Ascending aorta (tissue), 2 donors: ENCODE measurements around the gene PLCG2. TPM values are rescaled to one million over a fixed set of nuclear protein-coding genes. Genes with fewer than 3 reads are reported as not detected.

Experiments
- DNase-seq, 2 donors: peaks; one replicate each; pipeline ENCODE4 v3.0.0-alpha.2; 2019; ENCODE audit warnings: low spot score in 2 of 2
- H3K27ac ChIP-seq, 2 donors: fragments of 200-600 bp; sonication (generic); one replicate each; pipeline ENCODE4 v1.5.1; 2016 to 2017; ENCODE audit warnings: mild to moderate bottlenecking in 1 of 2
- H3K27me3 ChIP-seq: fragments of 200-600 bp; sonication (generic); one replicate; pipeline ENCODE4 v1.5.1; 2017
- H3K36me3 ChIP-seq, 2 donors: fragments of 200-600 bp; sonication (generic); one replicate each; pipeline ENCODE4 v1.5.1; 2016
- H3K4me1 ChIP-seq, 2 donors: fragments of 200-600 bp; sonication (generic); one replicate each; pipeline ENCODE4 v1.5.1; 2016 to 2017; ENCODE audit warnings: mild to moderate bottlenecking in 1 of 2
- H3K4me3 ChIP-seq, 2 donors: fragments of 200-600 bp; sonication (generic); one replicate each; pipeline ENCODE4 v1.5.1; 2016 to 2017; ENCODE audit warnings: mild to moderate bottlenecking in 1 of 2
- H3K9me3 ChIP-seq, 2 donors: fragments of 200-600 bp; sonication (generic); one replicate each; pipeline ENCODE4 v1.5.1; 2016
- intact Hi-C: fragments of 100-400 bp; cut with DNase I; formaldehyde crosslinking; loops from one replicate; pipeline ENCODE4 v1.15.1; 2023
- total RNA-seq: library from RNA; depleted of rRNA; stranded (reverse); fragments of >200 nt; gene quantifications from one replicate; pipeline ENCODE4 v1.1.0, GENCODE V29; 2016
- TF ChIP-seq, protein P1 (sequence below), 3 experiments: fragments of 200-600 bp in 2 of 3; fragments of 450-650 bp in 1 of 3; sonication (generic) in 2 of 3; IDR thresholded peaks; one replicate each; pipeline ENCODE4 v1.5.1; 2016 to 2019; ENCODE audit warnings: antibody characterized with exemption in 3 of 3, mild to moderate bottlenecking in 1 of 3, moderate library complexity in 1 of 3

PLCG2 gene
- total RNA-seq, 1 donor from 2014 or later: 34.2 TPM

DNA sequence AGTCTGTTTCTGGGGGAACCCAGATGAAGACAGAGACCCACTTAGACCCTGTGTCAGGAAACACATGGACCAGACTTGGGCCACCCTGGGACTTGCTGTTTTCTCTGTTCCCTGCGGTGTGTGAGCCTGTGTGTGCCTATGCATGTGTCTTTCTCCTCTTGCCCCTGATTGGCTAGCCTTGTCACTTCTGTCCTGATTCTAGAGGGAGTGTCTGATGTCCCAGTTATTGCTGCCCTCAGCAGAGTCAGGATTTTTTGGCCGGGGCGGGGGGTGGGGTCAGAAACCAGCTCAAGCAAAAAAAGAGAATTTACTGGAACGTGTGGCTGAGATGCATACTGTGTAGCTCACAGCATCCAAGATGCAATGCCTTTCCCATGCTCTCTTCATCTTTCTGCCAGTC is 30.5 kb downstream of the PLCG2 start:
- Histone ChIP-seq H3K36me3 (no peaks in the 10 kb centered on the region), H3K4me3 (no peak overlapping the region), H3K27me3 (no peaks in the 10 kb centered on the region), H3K4me1 (no peaks in the 10 kb centered on the region), H3K9me3 (no peaks in the 10 kb centered on the region), H3K27ac (no peak overlapping the region)
- intact Hi-C loops: no loop called here
- TF ChIP-seq, protein P1, sequence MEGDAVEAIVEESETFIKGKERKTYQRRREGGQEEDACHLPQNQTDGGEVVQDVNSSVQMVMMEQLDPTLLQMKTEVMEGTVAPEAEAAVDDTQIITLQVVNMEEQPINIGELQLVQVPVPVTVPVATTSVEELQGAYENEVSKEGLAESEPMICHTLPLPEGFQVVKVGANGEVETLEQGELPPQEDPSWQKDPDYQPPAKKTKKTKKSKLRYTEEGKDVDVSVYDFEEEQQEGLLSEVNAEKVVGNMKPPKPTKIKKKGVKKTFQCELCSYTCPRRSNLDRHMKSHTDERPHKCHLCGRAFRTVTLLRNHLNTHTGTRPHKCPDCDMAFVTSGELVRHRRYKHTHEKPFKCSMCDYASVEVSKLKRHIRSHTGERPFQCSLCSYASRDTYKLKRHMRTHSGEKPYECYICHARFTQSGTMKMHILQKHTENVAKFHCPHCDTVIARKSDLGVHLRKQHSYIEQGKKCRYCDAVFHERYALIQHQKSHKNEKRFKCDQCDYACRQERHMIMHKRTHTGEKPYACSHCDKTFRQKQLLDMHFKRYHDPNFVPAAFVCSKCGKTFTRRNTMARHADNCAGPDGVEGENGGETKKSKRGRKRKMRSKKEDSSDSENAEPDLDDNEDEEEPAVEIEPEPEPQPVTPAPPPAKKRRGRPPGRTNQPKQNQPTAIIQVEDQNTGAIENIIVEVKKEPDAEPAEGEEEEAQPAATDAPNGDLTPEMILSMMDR (IDR thresholded peaks at IDR 0.05): no peak
- DNase-seq: no peak

DNA sequence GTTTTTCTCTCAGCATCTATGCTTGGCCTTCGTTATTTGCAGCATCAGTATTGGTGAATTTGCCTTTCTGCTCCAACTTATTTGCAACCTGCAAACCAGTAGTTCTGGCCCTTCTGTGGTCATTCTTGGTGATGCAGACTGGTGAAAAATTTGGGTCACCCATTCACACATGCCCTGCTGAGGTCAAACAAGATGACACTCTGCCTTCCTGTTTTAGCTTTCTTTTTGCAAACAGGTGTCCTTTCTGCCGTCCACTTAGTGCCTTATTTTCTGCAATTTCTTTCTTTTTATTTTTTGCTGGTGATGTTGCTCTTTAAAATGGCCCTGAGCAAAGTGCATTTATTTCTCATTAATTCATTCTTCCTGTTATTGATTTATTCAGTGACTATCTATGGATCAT is 31.3 kb downstream of the PLCG2 start:
- Histone ChIP-seq H3K9me3 (no peaks in the 10 kb centered on the region), H3K27ac (no peak overlapping the region), H3K27me3 (no peaks in the 10 kb centered on the region), H3K36me3 (no peaks in the 10 kb centered on the region), H3K4me1 (no peaks in the 10 kb centered on the region), H3K4me3 (no peak overlapping the region)
- TF ChIP-seq, protein P1 (IDR thresholded peaks at IDR 0.05): no peak
- intact Hi-C loops: no loop called here
- no peak for DNase-seq

- no peak for DNase-seq
- Histone ChIP-seq H3K36me3 (no peaks in the 10 kb centered on the region), H3K27ac (no peak overlapping the region), H3K4me1 (no peaks in the 10 kb centered on the region), H3K4me3 (no peak overlapping the region), H3K9me3 (no peaks in the 10 kb centered on the region), H3K27me3 (no peaks in the 10 kb centered on the region)
- intact Hi-C loops: no loop called here
- TF ChIP-seq, protein P1 (IDR thresholded peaks at IDR 0.05): no peak
Measured at GRCh38 chr16:81810894-81811538, 31.9 kb downstream of the PLCG2 start.

DNA sequence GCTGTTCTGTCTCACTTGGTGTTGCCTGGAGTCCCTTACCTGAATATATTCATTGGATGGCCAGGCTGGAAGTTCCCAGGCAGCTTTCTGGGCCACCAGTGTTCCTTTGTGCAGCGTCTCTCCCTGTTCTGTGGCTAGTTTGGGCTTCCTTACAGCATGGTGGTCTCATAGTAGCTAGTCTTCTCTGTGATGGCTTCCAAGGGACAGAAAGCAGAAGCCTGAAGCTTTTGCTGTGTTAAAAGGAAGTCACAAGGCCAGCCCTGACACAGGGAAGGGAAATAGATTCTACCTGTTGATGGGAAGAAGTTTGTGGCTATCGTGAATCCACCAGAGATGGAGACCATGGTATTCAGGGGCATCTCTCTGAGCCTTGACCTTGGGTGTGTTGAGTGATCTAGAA is 34.6 kb downstream of the PLCG2 start:
- DNase-seq: no peak
- intact Hi-C loops: no loop called here
- no peaks in the 10 kb centered on the region for H3K9me3 ChIP-seq
- H3K4me3 ChIP-seq: no peak overlapping the region
- H3K27ac ChIP-seq: no peak overlapping the region
- no peaks in the 10 kb centered on the region for H3K36me3 ChIP-seq
- no peaks in the 10 kb centered on the region for H3K27me3 ChIP-seq
- H3K4me1 ChIP-seq: no peaks in the 10 kb centered on the region
- TF ChIP-seq, protein P1 (IDR thresholded peaks at IDR 0.05): no peak

- no peaks in the 10 kb centered on the region for H3K27me3 ChIP-seq
- DNase-seq: no peak
- H3K4me3 ChIP-seq: no peak overlapping the region
- intact Hi-C loops: no loop called here
- TF ChIP-seq, protein P1 (IDR thresholded peaks at IDR 0.05): no peak
- no peak overlapping the region for H3K27ac ChIP-seq
- H3K36me3 ChIP-seq: no peaks in the 10 kb centered on the region
- no peaks in the 10 kb centered on the region for H3K4me1 ChIP-seq
- H3K9me3 ChIP-seq: no peaks in the 10 kb centered on the region
Measured at GRCh38 chr16:81814751-81815428, 35.8 kb downstream of the PLCG2 start.
